Right lobe of liver (tissue), 4 donors: Measurements from ENCODE around the gene FLNA.

Experiments
- POLR2A ChIP-seq: fragments of 450-650 bp; IDR thresholded peaks from one replicate; pipeline ENCODE4 v1.6.1; 2017; ENCODE audit warnings: antibody characterized with exemption, mild to moderate bottlenecking
- TF ChIP-seq, protein P1 (sequence below), 4 donors: fragments of 200-600 bp in 3 of 4; fragments of 450-650 bp in 1 of 4; IDR thresholded peaks; one replicate each; pipeline versions ENCODE4 v1.5.1 to v1.8.0; 2016 to 2022; ENCODE audit warnings: antibody characterized with exemption in 4 of 4, mild to moderate bottlenecking in 2 of 4
- donor health status: DM: no; HTN: no; CAD: no.
- donor health status: DM: no; HTN: no; CAD: no.
- donor health status: DM: no; HTN: yes; CAD: no.

DNA sequence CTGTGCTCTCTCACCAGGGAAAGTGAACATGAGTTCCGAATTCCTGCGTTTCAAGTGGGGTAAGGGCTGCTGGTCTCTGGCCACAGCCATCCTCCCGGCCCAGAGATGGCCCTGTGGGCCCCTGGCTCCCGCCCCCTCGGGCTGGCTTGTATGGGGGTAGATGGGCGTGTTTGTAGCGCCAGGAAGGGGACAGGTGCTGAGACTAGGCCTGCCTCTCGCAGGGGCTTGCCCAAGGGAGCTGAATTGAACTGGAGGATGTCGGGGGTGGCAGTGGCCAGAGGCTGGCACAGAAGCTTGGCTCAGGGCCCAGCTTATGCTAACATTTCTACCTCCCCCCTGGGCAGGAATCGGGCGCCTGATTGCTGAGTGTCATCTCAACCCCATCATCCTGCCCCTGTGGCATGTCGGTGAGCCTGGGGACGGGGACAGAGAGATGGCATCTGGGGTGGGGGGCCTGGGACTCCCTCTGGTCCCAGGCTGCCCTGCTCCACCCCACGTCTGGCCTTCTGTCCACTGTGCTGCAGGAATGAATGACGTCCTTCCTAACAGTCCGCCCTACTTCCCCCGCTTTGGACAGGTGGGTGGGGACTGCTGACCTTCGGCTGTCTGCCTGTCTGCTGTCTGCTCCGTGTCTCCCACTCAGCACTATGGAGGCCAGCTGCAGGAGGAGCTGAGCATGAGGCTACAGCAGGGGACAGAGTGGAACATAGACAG, 45.4 kb upstream of the FLNA start:
- TF ChIP-seq POLR2A, result no peak
- TF ChIP-seq, protein P1, sequence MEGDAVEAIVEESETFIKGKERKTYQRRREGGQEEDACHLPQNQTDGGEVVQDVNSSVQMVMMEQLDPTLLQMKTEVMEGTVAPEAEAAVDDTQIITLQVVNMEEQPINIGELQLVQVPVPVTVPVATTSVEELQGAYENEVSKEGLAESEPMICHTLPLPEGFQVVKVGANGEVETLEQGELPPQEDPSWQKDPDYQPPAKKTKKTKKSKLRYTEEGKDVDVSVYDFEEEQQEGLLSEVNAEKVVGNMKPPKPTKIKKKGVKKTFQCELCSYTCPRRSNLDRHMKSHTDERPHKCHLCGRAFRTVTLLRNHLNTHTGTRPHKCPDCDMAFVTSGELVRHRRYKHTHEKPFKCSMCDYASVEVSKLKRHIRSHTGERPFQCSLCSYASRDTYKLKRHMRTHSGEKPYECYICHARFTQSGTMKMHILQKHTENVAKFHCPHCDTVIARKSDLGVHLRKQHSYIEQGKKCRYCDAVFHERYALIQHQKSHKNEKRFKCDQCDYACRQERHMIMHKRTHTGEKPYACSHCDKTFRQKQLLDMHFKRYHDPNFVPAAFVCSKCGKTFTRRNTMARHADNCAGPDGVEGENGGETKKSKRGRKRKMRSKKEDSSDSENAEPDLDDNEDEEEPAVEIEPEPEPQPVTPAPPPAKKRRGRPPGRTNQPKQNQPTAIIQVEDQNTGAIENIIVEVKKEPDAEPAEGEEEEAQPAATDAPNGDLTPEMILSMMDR (IDR thresholded peaks at IDR 0.05), result no peak
